Urinary bladder (tissue), 4 donors: Measurements from ENCODE around the gene ALOX12B. TPM values are rescaled to one million over a fixed set of nuclear protein-coding genes. Genes with fewer than 3 reads are reported as not detected.

ENCODE experiments used
- DNase-seq: peaks from one replicate; pipeline ENCODE4 v3.0.0-alpha.2; 2015; ENCODE audit errors: extremely low spot score
- H3K27ac ChIP-seq: one replicate; pipeline ENCODE4 v1.5.1; 2013; ENCODE audit warnings: low read depth, mild to moderate bottlenecking, moderate library complexity
- H3K36me3 ChIP-seq: one replicate; pipeline ENCODE4 v1.6.1; 2013; ENCODE audit warnings: mild to moderate bottlenecking, moderate library complexity; ENCODE audit not compliant: insufficient read depth
- H3K4me1 ChIP-seq: one replicate; pipeline ENCODE4 v1.6.1; 2013; ENCODE audit warnings: mild to moderate bottlenecking, moderate library complexity; ENCODE audit not compliant: insufficient read depth
- H3K4me3 ChIP-seq: one replicate; pipeline ENCODE4 v1.5.1; 2013; ENCODE audit warnings: low read depth, low read length
- WGBS: extraction: QIAGEN DNeasy Blood & Tissue Kit; methylation state at CpG from one replicate; pipeline ENCODE4 v1.1.7; 2013; 5-methylcytosine and 5-hydroxymethylcytosine counted together
- polyA plus RNA-seq: library from polyadenylated mRNA; stranded (reverse); fragments of 200-250 nt; gene quantifications from one replicate; pipeline ENCODE4 v1.2.3, GENCODE V29; 2013
- total RNA-seq: library from RNA; depleted of rRNA; stranded (reverse); fragments of >200 nt; gene quantifications from one replicate; pipeline ENCODE4 v1.2.3, GENCODE V29; 2014
- donor health status: healthy with polysubstance abuse.
- donor health status: healthy.

ALOX12B gene
- total RNA-seq = 0.11 TPM
- not detected for polyA plus RNA-seq

DNA sequence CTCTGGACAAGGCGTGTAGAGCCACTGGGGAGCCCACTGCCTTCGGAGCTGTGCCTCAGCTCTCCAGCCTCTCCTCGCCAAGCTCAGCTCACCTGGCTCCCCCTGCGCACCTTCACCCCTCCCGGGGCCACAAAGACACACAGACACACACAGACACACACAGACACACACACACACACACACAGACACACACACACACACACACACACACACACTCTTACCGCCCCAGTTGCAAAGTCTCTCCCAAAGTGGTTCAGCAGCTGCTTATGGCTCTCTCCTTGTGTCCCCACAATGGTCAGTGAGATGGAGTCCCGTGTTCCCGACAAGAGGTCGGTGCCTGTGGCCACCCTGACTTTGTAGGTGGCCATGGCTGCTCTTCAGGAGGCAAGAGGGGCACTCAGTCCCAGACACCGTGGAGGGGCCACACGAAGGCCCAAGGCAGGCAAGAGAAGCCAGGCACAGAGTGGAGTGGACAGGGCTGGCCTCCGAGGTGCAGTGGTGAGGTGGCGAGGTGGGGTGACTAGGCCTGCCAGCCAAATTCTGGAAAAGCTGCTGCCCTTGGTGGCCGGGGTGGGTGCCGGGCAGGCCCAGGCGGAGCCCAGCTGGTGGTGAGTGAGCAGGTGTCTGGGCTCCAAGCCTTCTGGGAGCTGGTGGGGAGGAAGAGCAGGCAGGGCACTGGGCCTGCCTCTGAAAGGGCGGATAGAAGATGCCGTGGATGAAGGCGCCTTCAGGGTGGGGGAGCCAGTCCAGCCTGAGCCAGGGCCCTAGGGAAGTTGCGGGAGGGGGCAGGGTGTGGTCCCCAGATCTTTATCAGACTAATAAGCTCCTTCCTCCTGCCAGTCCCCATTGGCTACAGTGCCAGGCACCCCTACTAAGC is at the start of gene ALOX12B:
Gene ALOX12B (minus strand): TSS at position 642 of the 877 bp plus-strand sequence. CDS start 274 bp downstream, at position 368.
- Histone ChIP-seq H3K27ac (no peak within 1 kb of the TSS), H3K4me1 (no peaks in the 10 kb centered on the region), H3K4me3 (no peak within 1 kb of the TSS), H3K36me3 (no peaks in the 10 kb centered on the region)
- DNase-seq = no peak
- 74% methylated on average over 20 of the region's 20 CpGs for WGBS

DNA sequence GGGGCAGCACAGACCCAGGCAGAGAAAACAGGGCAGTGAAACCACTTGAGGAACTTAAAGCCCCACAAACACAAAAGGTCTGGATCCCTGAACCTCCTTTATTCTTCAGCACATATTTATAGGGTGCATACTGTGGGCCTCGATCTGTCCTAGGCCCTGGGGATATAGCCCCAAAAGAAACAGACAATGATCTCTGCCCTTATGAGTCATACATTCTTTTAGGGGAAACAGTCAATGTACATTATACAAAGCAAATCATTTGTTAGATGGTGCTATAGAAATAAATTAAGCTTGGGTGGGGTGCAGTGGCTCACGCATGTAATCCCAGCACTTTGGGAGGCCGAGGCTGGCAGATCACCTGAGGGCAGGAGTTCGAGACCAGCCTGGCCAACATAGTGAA is 46.4 kb upstream of the ALOX12B start:
- no peaks in the 10 kb centered on the region for H3K36me3 ChIP-seq
- 80% methylated on average over 4 of the region's 4 CpGs for WGBS
- no peaks in the 10 kb centered on the region for H3K4me1 ChIP-seq
- H3K27ac ChIP-seq = no peak overlapping the region
- no peak for DNase-seq
- no peak overlapping the region for H3K4me3 ChIP-seq

DNA sequence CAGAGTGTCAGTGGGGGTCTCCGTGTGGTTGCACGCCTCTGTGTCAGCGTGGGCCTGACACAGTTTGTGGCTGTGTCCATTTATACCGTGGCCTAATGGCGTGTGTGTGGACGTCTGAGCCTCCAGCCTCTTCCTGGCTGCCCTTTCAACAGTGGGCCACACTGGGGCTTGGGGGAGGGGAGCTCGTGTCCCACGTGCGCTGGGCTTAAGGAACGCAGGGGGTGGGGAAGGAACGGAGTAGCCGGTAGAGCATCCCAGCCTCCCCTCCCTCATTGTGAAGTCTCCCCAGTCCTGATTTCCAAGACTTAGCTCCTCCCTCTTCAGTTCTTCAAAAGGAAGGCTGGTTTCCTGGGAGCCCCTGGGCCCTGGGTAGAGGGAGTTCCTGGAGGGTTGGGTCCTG is 45.9 kb upstream of the ALOX12B start:
- Histone ChIP-seq H3K27ac (no peak overlapping the region), H3K4me1 (no peaks in the 10 kb centered on the region), H3K36me3 (no peaks in the 10 kb centered on the region), H3K4me3 (no peak overlapping the region)
- DNase-seq = no peak
- WGBS = 60% methylated on average over 12 of the region's 12 CpGs

DNA sequence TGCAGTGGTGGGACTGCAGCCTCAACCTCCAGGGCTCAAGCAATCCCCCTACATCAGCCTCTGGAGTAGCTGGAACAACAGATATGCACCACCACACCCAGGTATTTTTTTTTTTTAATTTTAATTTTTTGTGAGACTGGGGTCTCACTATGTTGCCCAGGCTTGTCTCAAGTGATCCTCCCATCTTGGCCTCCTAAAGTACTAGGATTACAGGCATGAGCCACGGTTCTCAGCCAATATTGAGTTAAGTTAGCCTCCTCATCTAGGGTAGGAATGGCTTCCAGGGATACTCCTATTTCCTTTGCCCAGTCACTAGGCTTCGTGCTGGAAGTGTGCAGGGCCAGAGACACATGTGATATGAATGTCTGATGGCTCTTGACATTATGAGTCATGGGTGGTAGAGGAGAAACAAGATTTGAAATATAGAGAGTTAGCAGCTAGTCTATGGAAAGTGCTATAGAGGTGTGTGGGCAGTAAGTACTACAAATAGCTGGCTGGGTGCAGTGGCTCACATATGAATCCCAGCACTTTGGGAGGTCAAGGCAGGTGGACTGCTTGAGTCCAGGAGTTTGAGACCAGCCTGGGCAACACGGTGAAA is 44.4 kb upstream of the ALOX12B start:
- 73% methylated on average over 3 of the region's 3 CpGs for whole genome bisulfite sequencing
- H3K36me3 ChIP-seq = no peaks in the 10 kb centered on the region
- no peak for DNase-seq
- no peak overlapping the region for H3K4me3 ChIP-seq
- H3K27ac ChIP-seq = no peak overlapping the region
- no peaks in the 10 kb centered on the region for H3K4me1 ChIP-seq

DNA sequence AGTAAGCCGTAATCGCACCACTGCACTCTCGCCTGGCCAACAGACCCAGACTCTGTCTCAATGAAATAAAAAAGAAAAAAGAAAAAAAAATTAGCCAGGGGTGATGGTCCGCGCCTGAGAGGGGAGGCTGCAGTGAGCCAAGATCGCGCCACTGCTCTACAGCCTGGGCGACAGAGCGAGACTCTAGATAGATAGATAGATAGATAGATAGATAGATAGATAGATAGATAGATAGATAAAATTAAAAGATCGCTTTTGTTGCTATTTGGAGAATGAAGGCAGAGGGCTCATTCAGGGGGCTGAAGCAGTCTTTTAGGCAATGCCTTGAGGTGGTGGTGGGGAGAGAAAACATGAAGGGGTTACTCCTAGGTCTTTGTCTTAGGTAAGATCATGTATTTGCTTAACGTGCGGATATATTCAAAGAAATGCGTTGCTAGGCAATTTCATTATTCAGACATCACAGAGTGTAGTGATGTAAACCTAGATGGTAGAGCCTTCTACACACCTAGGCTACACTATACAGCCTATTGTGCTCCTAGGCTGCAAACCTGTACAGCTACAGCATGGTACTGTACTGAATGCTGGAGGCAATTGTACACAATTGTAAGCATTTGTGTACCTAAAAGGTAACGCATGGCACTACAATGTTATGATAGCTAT is 40.7 kb upstream of the ALOX12B start:
- H3K4me1 ChIP-seq = peaks cover 3% of the 10 kb centered on the region
- 83% methylated on average over 14 of the region's 14 CpGs for WGBS
- no peak for DNase-seq
- no peaks in the 10 kb centered on the region for H3K36me3 ChIP-seq
- no peak overlapping the region for H3K27ac ChIP-seq
- no peak overlapping the region for H3K4me3 ChIP-seq

DNA sequence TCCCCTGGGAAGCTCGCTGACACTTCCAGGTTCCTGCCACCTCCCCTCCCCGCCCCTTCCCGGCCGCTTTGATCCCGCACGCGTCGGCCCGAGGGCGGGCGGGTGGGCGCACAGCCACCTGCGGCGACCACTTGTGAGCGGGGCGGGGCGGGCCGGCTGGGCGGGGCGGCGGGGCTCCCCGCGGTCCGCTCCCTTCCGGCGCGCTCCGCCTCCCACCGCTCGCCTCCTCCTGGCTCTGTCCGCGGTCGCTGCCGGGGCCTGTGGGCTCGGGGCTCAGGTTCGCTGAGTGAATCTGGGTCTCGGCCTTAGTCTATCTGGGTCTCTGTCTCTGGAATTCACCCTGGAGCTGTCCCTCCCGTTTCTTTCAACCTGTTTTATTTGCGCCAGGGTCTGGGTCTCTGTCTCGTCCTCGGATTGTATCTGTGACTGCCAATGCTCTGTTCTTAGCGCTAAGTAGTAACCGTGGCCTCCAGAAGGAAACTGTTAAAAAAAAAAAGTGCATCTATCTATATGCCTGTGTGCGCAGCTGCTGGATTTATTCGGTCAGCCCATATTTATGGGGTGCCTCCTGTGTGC is 39.1 kb upstream of the ALOX12B start:
- Histone ChIP-seq H3K27ac (no peak overlapping the region), H3K4me1 (peaks cover 3% of the 10 kb centered on the region), H3K4me3 (peak overlapping the region; percentile 58), H3K36me3 (no peaks in the 10 kb centered on the region)
- WGBS = under 1% methylated on average over 45 of the region's 45 CpGs
- DNase-seq = no peak

DNA sequence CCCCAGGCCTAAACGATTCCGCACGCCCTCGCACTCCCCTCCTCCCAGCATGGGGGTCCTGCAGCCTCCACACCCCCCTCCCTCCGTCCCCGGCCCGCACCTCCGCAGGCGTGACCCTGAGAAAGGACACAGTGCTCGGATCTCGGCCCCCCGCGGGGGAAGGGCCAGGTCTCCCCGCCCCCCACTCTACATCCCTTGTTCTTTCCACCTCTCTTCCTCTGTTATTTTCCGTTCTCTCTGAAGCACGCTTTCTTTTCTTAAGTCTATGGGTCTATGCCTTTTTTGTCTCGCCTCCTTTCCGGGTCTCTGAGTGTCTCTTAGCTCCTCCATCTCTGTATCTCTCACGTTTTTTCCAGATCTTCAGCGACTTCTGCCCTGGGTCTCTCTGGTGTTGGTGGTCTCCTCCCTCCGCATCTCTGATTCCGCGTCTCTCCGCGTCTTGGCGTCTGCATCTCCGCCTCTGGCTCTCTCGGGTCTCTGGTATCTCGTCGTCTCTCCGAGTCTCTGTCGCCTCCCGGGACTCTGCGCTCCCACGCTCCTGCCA is 38.5 kb upstream of the ALOX12B start:
- peak overlapping the region; percentile 58 for H3K4me3 ChIP-seq
- H3K4me1 ChIP-seq = peaks cover 3% of the 10 kb centered on the region
- no peak overlapping the region for H3K27ac ChIP-seq
- H3K36me3 ChIP-seq = no peaks in the 10 kb centered on the region
- DNase-seq = no peak
- WGBS = under 1% methylated on average over 35 of the region's 35 CpGs

DNA sequence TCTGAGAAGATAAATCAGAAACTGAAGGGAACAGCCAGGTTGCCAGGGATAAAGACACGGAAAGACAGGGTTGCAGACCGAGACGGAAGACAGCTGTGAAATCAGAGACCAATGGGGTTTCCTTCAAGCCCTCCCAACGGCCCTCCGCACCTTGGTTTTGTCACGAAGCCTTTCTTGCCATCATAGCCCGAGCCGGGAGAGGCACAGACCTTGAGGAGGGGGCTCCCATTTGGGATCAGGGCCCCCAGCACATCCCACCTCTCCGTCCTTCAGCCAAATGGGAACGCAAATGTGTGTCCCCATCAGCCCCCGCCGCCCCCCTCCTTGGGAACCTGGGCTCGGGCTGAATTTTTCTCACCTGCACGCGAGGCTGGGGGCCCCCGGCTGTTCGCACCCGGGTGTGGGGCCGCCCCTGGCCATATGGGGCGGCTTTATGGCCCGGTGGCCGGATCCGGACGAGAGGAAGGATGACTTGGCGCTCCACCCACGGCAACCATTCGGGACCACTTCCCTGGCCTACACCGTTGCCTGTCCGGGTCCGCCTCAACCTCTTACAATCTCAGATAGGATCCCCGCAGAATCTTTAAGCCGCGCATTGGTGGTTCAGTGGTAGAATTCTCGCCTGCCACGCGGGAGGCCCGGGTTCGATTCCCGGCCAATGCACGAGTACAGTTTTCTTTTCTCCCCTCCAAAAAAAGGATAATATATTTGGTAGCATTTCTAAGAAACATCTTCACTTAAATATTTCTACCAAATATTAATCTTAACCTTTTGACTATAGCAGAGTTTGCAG is 37.8 kb upstream of the ALOX12B start:
- Histone ChIP-seq H3K36me3 (no peaks in the 10 kb centered on the region), H3K4me1 (peaks cover 3% of the 10 kb centered on the region), H3K27ac (no peak overlapping the region), H3K4me3 (peak overlapping the region; percentile 58)
- peak; percentile 79 for DNase-seq
- under 1% methylated on average over 40 of the region's 40 CpGs for WGBS

DNA sequence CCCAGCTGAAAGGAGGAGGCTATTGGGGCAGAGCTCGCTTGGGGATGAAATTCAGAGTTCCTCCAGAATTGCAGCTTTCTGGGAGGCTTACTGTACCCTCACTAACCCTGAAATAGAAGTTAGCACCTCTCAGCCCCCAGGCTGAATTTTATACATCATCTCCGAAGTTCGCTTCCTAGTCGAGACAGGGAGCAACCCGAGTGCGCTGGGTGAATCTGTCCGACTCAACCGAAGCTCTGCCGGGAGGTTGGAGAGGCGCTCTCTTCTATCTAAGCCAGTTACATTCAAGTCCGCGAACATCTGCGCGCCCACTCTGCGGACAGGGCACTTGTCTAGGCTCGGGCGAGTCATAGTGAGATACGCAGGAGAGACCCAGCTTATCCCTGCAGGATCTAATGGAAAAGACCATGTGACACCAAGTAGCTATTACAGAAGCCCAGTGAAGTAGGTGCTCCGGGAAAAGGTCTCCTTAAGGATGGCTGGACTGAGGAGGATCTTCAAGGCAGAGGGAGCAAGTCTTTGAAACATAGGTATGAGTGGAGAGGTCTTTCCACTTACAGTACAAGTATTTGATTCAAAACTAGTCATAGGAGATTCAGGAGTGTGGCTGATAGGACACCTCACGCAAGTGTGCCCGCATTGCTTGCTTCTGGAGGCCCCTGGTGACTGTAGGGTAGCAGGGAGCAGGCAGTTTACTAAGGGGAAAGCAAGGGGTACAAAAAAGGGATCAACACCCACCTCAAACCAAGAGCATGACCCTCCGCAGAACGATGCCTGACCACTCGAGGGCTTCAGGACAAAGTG is 37.0 kb upstream of the ALOX12B start:
- H3K36me3 ChIP-seq = no peaks in the 10 kb centered on the region
- no peak overlapping the region for H3K27ac ChIP-seq
- peaks cover 3% of the 10 kb centered on the region for H3K4me1 ChIP-seq
- 4% methylated on average over 24 of the region's 24 CpGs for WGBS
- DNase-seq = no peak
- H3K4me3 ChIP-seq = no peak overlapping the region

DNA sequence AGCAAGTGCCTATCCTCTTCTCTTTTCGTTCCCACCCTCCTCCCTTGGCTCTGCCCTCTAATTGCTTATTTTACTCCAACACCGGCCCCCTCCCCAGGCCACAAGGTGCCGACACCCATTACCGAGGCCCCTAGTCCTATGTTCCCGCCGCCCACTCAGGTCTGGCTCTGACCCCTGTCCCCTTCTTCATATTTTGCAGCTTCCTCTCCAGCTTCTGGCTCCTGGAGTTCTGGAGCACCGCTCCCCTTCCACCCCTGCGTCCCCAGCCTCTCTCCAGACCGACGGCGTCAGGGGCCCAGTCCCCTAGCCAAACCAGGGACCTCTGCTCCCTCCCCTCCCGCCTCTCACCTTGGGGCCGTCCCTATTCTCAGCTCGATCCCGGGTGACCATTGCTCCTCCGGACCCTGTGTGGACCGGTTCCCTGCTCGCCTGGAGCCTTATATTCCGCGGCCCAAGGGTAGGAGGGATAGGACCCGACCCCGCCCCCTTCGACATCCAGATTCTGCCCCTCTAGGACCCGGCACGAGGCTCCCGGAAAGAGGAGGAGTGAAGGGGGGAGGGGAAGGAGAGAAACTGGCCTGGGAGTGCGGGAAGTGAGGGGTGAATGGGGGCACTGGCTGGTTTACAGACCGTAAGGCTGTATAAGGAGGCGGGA is 36.3 kb upstream of the ALOX12B start, which contains the start of gene HES7:
Gene HES7 (minus strand): TSS at position 412 of the 655 bp plus-strand sequence. CDS start 22 bp downstream, at position 390.
- Histone ChIP-seq H3K4me3 (peak within 1 kb of the TSS; percentile 50), H3K36me3 (no peaks in the 10 kb centered on the region), H3K4me1 (peaks cover 3% of the 10 kb centered on the region), H3K27ac (no peak within 1 kb of the TSS)
- WGBS = under 1% methylated on average over 29 of the region's 29 CpGs
- DNase-seq = no peak

DNA sequence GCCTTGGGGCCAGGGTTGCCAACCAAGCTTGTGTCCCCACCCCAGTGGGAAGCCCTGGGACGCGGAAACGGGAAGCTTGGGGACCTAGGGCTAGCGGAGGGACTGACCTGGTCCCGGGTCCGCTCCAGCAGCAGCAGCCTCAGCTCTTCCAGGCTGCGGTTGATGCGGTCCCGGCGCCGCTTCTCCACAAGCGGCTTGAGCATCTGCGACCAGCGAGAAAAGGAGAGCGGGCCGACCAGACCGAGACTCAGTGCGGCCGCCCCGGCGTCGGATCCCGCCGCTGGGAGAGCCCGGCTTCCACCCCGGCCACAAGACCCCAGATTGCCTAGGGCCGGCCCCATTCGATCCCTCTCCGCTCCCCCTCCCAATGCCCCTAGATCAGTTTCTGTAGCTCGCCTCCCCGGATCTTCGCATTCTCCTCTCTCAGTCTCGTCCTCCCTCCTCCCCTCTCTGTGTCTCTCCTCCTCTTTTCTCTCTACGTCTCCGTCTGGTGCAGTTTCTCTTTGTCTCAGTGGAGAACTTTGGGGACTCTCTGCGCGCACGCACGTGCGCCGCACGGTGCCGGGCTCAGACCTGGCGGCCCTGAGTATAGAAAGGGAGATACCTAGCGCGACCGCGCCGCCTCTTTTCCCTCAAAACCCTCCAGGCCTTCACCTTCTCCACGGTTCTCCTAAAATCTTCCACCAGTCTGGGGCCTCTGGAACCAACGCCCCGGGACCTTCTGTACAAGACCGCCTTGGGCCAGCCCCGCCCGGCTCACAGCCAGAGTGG is 35.6 kb upstream of the ALOX12B start:
- Histone ChIP-seq H3K27ac (no peak overlapping the region), H3K36me3 (no peaks in the 10 kb centered on the region), H3K4me3 (peak overlapping the region; percentile 50), H3K4me1 (peaks cover 3% of the 10 kb centered on the region)
- WGBS = under 1% methylated on average over 55 of the region's 55 CpGs
- no peak for DNase-seq
